ENCODE results near the gene NKAIN2.

NKAIN2 gene

DNA sequence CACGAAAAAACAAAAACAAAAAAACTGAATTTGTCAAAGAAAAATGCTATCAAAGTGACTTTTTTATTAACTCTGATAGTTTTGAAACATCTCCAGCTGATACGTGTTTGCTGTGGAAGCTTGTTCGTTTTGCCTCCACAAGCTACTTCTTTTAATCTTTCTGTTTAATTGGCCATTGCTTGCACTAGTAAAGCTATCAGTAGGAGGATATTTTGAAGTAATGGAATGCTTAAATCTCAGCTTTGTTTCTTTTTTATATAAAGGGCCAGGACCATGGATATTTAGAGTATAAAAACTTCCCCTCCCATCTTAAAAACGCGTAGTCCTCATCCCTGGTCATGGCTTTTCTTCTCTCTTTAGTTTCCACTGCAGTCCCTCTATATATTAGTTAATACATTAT lies 344.0 kb downstream of the NKAIN2 start (continued):
- no peak for TF ChIP-seq ISL1 (CRISPR knock-in tag; IDR thresholded peaks at IDR 0.05)
- TF ChIP-seq PPARA (CRISPR knock-in tag; IDR thresholded peaks at IDR 0.05; ENCODE audit: borderline replicate concordance): no peak
- TF ChIP-seq SNAI2 (CRISPR knock-in tag; IDR thresholded peaks at IDR 0.05): no peak
- TF ChIP-seq OSR1 (CRISPR knock-in tag; IDR thresholded peaks at IDR 0.05): no peak

DNA sequence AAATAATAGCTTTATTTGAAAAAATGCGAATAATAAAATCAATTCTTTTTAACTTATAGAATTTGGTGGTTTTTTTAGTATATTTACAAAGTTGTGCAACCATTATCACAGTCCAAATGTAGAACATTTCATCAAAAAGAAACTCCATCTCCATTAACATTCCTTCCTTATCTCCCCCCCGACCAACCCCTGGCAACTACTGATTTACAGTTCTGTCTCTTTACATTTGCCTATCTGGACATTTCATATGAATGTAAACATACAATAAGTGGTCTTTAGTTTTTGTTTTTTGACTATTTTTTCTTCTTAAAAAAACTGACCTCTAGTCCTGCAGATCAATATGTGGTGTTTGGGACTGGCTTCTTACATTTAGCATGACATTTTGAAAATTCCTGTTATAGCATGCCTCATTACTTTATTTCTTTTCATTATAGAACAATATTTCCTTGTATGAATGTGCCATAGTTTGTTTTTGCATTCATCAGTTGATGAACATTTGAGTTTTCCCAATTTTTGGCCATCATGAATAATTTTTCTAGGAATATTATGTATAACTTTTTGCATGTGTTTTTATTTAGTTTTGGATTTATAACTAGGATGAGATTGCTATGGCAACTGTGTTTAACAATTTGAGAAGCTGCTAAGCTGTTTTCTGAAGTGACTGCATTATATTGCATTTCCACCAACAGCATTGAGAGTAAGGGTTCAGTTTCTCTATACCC lies 344.7 kb downstream of the NKAIN2 start:
- no peak for ATAC-seq
- TF ChIP-seq ZFP30 (CRISPR knock-in tag; IDR thresholded peaks at IDR 0.05) (no peak), GLIS3 (CRISPR knock-in tag; IDR thresholded peaks at IDR 0.05) (no peak), ARNTL (CRISPR knock-in tag; IDR thresholded peaks at IDR 0.05; ENCODE audit: borderline replicate concordance, low read depth) (no peak), ZNF70 (CRISPR knock-in tag; IDR thresholded peaks at IDR 0.05) (no peak), SNAI2 (CRISPR knock-in tag; IDR thresholded peaks at IDR 0.05) (no peak), CSDC2 (CRISPR knock-in tag; IDR thresholded peaks at IDR 0.05) (no peak), OSR1 (CRISPR knock-in tag; IDR thresholded peaks at IDR 0.05) (no peak), ZFP3 (CRISPR knock-in tag; IDR thresholded peaks at IDR 0.05) (no peak)
- TF ChIP-seq, protein P1, sequence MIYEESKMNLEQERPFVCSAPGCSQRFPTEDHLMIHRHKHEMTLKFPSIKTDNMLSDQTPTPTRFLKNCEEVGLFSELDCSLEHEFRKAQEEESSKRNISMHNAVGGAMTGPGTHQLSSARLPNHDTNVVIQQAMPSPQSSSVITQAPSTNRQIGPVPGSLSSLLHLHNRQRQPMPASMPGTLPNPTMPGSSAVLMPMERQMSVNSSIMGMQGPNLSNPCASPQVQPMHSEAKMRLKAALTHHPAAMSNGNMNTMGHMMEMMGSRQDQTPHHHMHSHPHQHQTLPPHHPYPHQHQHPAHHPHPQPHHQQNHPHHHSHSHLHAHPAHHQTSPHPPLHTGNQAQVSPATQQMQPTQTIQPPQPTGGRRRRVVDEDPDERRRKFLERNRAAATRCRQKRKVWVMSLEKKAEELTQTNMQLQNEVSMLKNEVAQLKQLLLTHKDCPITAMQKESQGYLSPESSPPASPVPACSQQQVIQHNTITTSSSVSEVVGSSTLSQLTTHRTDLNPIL (CRISPR knock-in tag; IDR thresholded peaks at IDR 0.05; ENCODE audit: low read depth): no peak
- TF ChIP-seq, protein P2, sequence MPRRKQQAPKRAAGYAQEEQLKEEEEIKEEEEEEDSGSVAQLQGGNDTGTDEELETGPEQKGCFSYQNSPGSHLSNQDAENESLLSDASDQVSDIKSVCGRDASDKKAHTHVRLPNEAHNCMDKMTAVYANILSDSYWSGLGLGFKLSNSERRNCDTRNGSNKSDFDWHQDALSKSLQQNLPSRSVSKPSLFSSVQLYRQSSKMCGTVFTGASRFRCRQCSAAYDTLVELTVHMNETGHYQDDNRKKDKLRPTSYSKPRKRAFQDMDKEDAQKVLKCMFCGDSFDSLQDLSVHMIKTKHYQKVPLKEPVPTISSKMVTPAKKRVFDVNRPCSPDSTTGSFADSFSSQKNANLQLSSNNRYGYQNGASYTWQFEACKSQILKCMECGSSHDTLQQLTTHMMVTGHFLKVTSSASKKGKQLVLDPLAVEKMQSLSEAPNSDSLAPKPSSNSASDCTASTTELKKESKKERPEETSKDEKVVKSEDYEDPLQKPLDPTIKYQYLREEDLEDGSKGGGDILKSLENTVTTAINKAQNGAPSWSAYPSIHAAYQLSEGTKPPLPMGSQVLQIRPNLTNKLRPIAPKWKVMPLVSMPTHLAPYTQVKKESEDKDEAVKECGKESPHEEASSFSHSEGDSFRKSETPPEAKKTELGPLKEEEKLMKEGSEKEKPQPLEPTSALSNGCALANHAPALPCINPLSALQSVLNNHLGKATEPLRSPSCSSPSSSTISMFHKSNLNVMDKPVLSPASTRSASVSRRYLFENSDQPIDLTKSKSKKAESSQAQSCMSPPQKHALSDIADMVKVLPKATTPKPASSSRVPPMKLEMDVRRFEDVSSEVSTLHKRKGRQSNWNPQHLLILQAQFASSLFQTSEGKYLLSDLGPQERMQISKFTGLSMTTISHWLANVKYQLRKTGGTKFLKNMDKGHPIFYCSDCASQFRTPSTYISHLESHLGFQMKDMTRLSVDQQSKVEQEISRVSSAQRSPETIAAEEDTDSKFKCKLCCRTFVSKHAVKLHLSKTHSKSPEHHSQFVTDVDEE (CRISPR knock-in tag; IDR thresholded peaks at IDR 0.05): no peak
- TF ChIP-seq, protein P3, sequence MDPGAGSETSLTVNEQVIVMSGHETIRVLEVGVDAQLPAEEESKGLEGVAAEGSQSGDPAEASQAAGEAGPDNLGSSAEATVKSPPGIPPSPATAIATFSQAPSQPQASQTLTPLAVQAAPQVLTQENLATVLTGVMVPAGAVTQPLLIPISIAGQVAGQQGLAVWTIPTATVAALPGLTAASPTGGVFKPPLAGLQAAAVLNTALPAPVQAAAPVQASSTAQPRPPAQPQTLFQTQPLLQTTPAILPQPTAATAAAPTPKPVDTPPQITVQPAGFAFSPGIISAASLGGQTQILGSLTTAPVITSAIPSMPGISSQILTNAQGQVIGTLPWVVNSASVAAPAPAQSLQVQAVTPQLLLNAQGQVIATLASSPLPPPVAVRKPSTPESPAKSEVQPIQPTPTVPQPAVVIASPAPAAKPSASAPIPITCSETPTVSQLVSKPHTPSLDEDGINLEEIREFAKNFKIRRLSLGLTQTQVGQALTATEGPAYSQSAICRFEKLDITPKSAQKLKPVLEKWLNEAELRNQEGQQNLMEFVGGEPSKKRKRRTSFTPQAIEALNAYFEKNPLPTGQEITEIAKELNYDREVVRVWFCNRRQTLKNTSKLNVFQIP (CRISPR knock-in tag; IDR thresholded peaks at IDR 0.05; ENCODE audit: borderline replicate concordance, low read depth): no peak

DNA sequence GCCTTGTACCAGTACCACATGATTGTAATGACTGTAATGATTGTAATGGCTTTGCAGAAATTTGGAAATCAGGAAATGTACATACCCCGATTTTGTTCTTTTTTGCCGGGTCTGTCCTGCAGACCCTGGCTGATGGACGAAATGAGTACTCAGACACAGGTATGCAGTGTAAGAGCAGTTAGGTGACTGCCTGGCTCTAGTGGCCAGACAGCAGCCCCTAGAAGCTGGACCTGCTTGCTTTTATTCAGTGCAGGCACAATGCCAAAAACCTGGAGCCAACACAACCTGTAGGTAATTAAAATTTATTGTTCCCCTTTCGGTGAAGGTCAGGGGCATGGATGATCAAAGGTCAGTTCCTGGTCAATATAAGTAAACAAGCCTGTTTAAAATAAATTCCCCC lies 346.0 kb downstream of the NKAIN2 start:
- no peak for ATAC-seq
- TF ChIP-seq TCF4 (CRISPR knock-in tag; IDR thresholded peaks at IDR 0.05; ENCODE audit: borderline replicate concordance) (no peak), TOX (CRISPR knock-in tag; IDR thresholded peaks at IDR 0.05; ENCODE audit: borderline replicate concordance) (no peak), ARNTL (CRISPR knock-in tag; IDR thresholded peaks at IDR 0.05; ENCODE audit: borderline replicate concordance, low read depth) (no peak), SNAI2 (CRISPR knock-in tag; IDR thresholded peaks at IDR 0.05) (no peak), ESRRG (CRISPR knock-in tag; IDR thresholded peaks at IDR 0.05) (no peak), ZNF70 (CRISPR knock-in tag; IDR thresholded peaks at IDR 0.05) (no peak), BACH2 (CRISPR knock-in tag; IDR thresholded peaks at IDR 0.05; ENCODE audit: borderline replicate concordance) (no peak), CSDC2 (CRISPR knock-in tag; IDR thresholded peaks at IDR 0.05) (no peak), OSR1 (CRISPR knock-in tag; IDR thresholded peaks at IDR 0.05) (no peak), ZC3H10 (CRISPR knock-in tag; IDR thresholded peaks at IDR 0.05) (no peak), ZFP3 (CRISPR knock-in tag; IDR thresholded peaks at IDR 0.05) (no peak), ISL1 (CRISPR knock-in tag; IDR thresholded peaks at IDR 0.05) (no peak)
- TF ChIP-seq, protein P4, sequence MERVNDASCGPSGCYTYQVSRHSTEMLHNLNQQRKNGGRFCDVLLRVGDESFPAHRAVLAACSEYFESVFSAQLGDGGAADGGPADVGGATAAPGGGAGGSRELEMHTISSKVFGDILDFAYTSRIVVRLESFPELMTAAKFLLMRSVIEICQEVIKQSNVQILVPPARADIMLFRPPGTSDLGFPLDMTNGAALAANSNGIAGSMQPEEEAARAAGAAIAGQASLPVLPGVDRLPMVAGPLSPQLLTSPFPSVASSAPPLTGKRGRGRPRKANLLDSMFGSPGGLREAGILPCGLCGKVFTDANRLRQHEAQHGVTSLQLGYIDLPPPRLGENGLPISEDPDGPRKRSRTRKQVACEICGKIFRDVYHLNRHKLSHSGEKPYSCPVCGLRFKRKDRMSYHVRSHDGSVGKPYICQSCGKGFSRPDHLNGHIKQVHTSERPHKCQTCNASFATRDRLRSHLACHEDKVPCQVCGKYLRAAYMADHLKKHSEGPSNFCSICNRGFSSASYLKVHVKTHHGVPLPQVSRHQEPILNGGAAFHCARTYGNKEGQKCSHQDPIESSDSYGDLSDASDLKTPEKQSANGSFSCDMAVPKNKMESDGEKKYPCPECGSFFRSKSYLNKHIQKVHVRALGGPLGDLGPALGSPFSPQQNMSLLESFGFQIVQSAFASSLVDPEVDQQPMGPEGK (CRISPR knock-in tag; IDR thresholded peaks at IDR 0.05; ENCODE audit: borderline replicate concordance): no peak
- TF ChIP-seq, protein P5, sequence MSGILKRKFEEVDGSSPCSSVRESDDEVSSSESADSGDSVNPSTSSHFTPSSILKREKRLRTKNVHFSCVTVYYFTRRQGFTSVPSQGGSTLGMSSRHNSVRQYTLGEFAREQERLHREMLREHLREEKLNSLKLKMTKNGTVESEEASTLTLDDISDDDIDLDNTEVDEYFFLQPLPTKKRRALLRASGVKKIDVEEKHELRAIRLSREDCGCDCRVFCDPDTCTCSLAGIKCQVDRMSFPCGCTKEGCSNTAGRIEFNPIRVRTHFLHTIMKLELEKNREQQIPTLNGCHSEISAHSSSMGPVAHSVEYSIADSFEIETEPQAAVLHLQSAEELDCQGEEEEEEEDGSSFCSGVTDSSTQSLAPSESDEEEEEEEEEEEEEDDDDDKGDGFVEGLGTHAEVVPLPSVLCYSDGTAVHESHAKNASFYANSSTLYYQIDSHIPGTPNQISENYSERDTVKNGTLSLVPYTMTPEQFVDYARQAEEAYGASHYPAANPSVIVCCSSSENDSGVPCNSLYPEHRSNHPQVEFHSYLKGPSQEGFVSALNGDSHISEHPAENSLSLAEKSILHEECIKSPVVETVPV (CRISPR knock-in tag; IDR thresholded peaks at IDR 0.05): no peak
- TF ChIP-seq, protein P3 (CRISPR knock-in tag; IDR thresholded peaks at IDR 0.05; ENCODE audit: borderline replicate concordance, low read depth): no peak
- TF ChIP-seq, protein P1 (CRISPR knock-in tag; IDR thresholded peaks at IDR 0.05; ENCODE audit: low read depth): no peak
- TF ChIP-seq, protein P2 (CRISPR knock-in tag; IDR thresholded peaks at IDR 0.05): no peak
